B cell (primary cell): Measurements from ENCODE around the gene ECHDC3. TPM values are rescaled to one million over a fixed set of nuclear protein-coding genes. Genes with fewer than 3 reads are reported as not detected.

Source experiments
- ATAC-seq: fragments of 200-7000 bp; cut with Tn5 transposase; one replicate; pipeline ENCODE4 v1.10.0; 2021; ENCODE audit warnings: low read depth, mild to moderate bottlenecking, moderate number of reproducible peaks, moderate library complexity
- CTCF ChIA-PET: fragments of 350-600 bp; sonication (Branson Sonifier 250); formaldehyde crosslinking; loops from one replicate; lab custom pipeline; 2021; ENCODE audit warnings: antibody characterized with exemption, inconsistent platforms; lab: Charles Lee
- POLR2A ChIA-PET: fragments of 350-600 bp; sonication (Branson Sonifier 250); formaldehyde crosslinking; loops from one replicate; lab custom pipeline; 2021; ENCODE audit warnings: antibody characterized with exemption; lab: Charles Lee
- DNase-seq: peaks from one replicate; pipeline ENCODE4 v3.0.0; 2013
- H2AFZ ChIP-seq: 2 replicates; pipeline ENCODE4 v1.6.1; 2012; ENCODE audit warnings: mild to moderate bottlenecking, low read depth, low read length; ENCODE audit not compliant: insufficient read depth, poor library complexity, severe bottlenecking
- H3K27ac ChIP-seq, 2 donors: 1 replicate in 1 of 2; 2 replicates in 1 of 2; pipeline ENCODE4 v1.5.1; 2012 to 2013; ENCODE audit warnings: low read length in 2 of 2, mild to moderate bottlenecking in 2 of 2, moderate library complexity in 1 of 2
- H3K27me3 ChIP-seq, 4 experiments: fragments of 200-600 bp in 1 of 4; sonication (generic) in 1 of 4; replicated peaks in 1 of 4; 1 replicate in 2 of 4; 2 replicates in 2 of 4; pipeline versions ENCODE4 v1.6.1 to v1.7.0; 2013 to 2016; ENCODE audit warnings: low read length in 3 of 4, mild to moderate bottlenecking in 2 of 4, mixed read lengths in 1 of 4, moderate library complexity in 1 of 4; ENCODE audit not compliant: insufficient read depth in 4 of 4, control insufficient read depth in 3 of 4; ENCODE audit errors: control extremely low read depth in 1 of 4
- H3K36me3 ChIP-seq, 2 experiments: replicated peaks in 1 of 2; 1 replicate in 1 of 2; 2 replicates in 1 of 2; pipeline versions ENCODE4 v1.6.1 to v1.7.1; 2013; ENCODE audit warnings: low read length in 1 of 2; ENCODE audit not compliant: insufficient read depth in 2 of 2, control insufficient read depth in 1 of 2; ENCODE audit errors: control extremely low read depth in 1 of 2, extremely low read depth in 1 of 2
- H3K4me1 ChIP-seq, 2 donors: fragments of 200-600 bp in 1 of 2; sonication (generic) in 1 of 2; 1 replicate in 1 of 2; 2 replicates in 1 of 2; pipeline versions ENCODE4 v1.5.1 to v1.6.1; 2013 to 2017; ENCODE audit warnings: low read length in 2 of 2; ENCODE audit not compliant: control insufficient read depth in 2 of 2, insufficient read depth in 2 of 2
- H3K4me2 ChIP-seq: replicated peaks from 2 replicates; pipeline ENCODE3; 2012; ENCODE audit warnings: mild to moderate bottlenecking, low read depth, low read length; ENCODE audit not compliant: poor library complexity, severe bottlenecking
- H3K4me3 ChIP-seq, 5 experiments: fragments of 200-600 bp in 1 of 5; sonication (generic) in 1 of 5; 1 replicate in 3 of 5; 2 replicates in 2 of 5; pipeline versions ENCODE4 v1.5.1 to v1.7.0; 2011 to 2016; ENCODE audit warnings: low read length in 4 of 5, mild to moderate bottlenecking in 4 of 5, low read depth in 2 of 5, control low read depth in 1 of 5, moderate library complexity in 1 of 5; ENCODE audit not compliant: insufficient read depth in 1 of 5; ENCODE audit errors: control extremely low read depth in 1 of 5, extremely low read depth in 1 of 5
- H3K79me2 ChIP-seq: fragments of 200-600 bp; sonication (generic); one replicate; pipeline ENCODE4 v1.6.0; 2016; ENCODE audit warnings: low read length; ENCODE audit not compliant: control insufficient read depth, insufficient read depth
- H3K9ac ChIP-seq: fragments of 200-600 bp; sonication (generic); 2 replicates; pipeline ENCODE4 v1.6.1; 2017; ENCODE audit warnings: mild to moderate bottlenecking, low read length, moderate library complexity
- H3K9me3 ChIP-seq, 3 donors: one replicate each; pipeline versions ENCODE4 v1.6.1 to v1.7.1; 2013; ENCODE audit warnings: low read length in 2 of 3; ENCODE audit not compliant: control insufficient read depth in 2 of 3, insufficient read depth in 1 of 3; ENCODE audit errors: control extremely low read depth in 1 of 3
- H4K20me1 ChIP-seq: 2 replicates; pipeline ENCODE4 v1.6.0; 2012; ENCODE audit warnings: mild to moderate bottlenecking, low read length; ENCODE audit not compliant: insufficient read depth, control insufficient read depth, poor library complexity, severe bottlenecking
- H3K27ac Mint-ChIP-seq: one replicate; pipeline ENCODE4 v1.8.0; 2021; ENCODE audit warnings: mixed read lengths
- H3K27me3 Mint-ChIP-seq: one replicate; pipeline ENCODE4 v1.8.0; 2021; ENCODE audit warnings: mixed read lengths
- H3K4me1 Mint-ChIP-seq: one replicate; pipeline ENCODE4 v1.8.0; 2021; ENCODE audit warnings: mixed read lengths
- H3K4me3 Mint-ChIP-seq: one replicate; pipeline ENCODE4 v1.8.0; 2021; ENCODE audit warnings: mixed read lengths
- H3K9me3 Mint-ChIP-seq: one replicate; pipeline ENCODE4 v1.8.0; 2022; ENCODE audit warnings: mixed read lengths; ENCODE audit not compliant: insufficient read depth
- CTCF ChIP-seq: fragments of 200-600 bp; IDR thresholded peaks from one replicate; pipeline ENCODE4 v1.8.0; 2022; ENCODE audit warnings: antibody characterized with exemption, mild to moderate bottlenecking
- EZH2 ChIP-seq: IDR thresholded peaks from 2 replicates; pipeline ENCODE4 v1.6.1; 2012; ENCODE audit warnings: borderline replicate concordance, low read depth, mild to moderate bottlenecking, moderate library complexity, low read length; ENCODE audit not compliant: insufficient read depth, poor library complexity, severe bottlenecking
- WGBS: methylation state at CpG from one replicate; pipeline ENCODE4 v1.1.5; 2013; ENCODE audit warnings: missing lambda C conversion rate; ENCODE audit not compliant: insufficient coverage; 5-methylcytosine and 5-hydroxymethylcytosine counted together
- intact Hi-C: fragments of 100-400 bp; cut with micrococcal nuclease; formaldehyde crosslinking; loops from one replicate; pipeline ENCODE4 v1.10.0; 2022
- polyA plus RNA-seq: library from polyadenylated mRNA; depleted of rRNA; stranded (reverse); fragments of >200 nt; gene quantifications from 2 replicates; pipeline ENCODE4 v1.2.3, GENCODE V29; 2012
- total RNA-seq, 2 donors: library from RNA; stranded (reverse); fragments of 120-200 nt in 1 of 2; gene quantifications; 1 replicate in 1 of 2; 2 replicates in 1 of 2; pipeline versions ENCODE4 v1.2.3 to v1.2.4, GENCODE V29; 2013 to 2022

Gene ECHDC3
- total and polyA plus RNA-seq, 2 donors (not counting 1 experiment from before 2014, with no cell fraction given) = 3.9 to 9.6 TPM

DNA sequence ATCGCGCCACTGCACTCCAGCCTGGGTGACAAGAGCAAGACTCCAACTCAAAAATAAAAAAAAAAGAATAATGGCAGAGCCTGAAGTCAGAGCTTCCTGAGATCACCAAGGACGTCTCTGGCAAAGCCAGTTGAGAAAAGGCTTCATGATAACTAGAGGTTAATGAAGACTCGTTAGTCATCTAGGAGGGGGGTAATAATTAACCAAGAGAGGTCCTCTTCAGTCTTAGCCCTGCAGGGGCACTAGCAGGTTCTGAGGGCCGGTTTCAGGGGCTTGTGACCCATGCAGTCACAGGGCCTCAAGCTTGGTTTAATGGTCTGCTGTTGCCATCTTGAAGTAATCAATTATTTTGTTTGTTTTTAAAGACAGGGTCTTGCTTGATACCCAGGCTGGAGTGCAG is 52.4 kb downstream of the ECHDC3 start:
- ATAC-seq (no peak), DNase-seq (no peak)
- Histone ChIP-seq H3K4me1 (peaks cover 0 to 4% of the 10 kb centered on the region in 2 donors), H3K36me3 (no peaks in the 10 kb centered on the region), H3K27ac (no peak overlapping the region), H3K4me3 (no peak overlapping the region), H2AFZ (no peak overlapping the region), H3K27me3 (peaks cover 0 to 3% (median 0%) of the 10 kb centered on the region in 4 experiments), H3K9me3 (no peaks in the 10 kb centered on the region), H3K4me2 (no peak overlapping the region), H4K20me1 (no peaks in the 10 kb centered on the region), H3K9ac (no peak overlapping the region), H3K79me2 (no peaks in the 10 kb centered on the region)
- Mint-ChIP-seq H3K4me3 (no peak overlapping the region), H3K9me3 (no peaks in the 10 kb centered on the region), H3K27me3 (peaks cover 4% of the 10 kb centered on the region), H3K4me1 (peaks cover 3% of the 10 kb centered on the region), H3K27ac (no peak overlapping the region)
- TF ChIP-seq CTCF = no peak
- TF ChIP-seq EZH2 = no peak
- ChIA-PET CTCF (interaction anchor here (0.6 to 1.2 kb wide), 2 partner anchors 11 to 297 kb away, joined by 3 to 6 read pairs; no protein-coding TSS in a partner anchor), POLR2A (no interaction called here)
- intact Hi-C loops = no loop called here
- 93% methylated on average over 3 of the region's 5 CpGs for WGBS

DNA sequence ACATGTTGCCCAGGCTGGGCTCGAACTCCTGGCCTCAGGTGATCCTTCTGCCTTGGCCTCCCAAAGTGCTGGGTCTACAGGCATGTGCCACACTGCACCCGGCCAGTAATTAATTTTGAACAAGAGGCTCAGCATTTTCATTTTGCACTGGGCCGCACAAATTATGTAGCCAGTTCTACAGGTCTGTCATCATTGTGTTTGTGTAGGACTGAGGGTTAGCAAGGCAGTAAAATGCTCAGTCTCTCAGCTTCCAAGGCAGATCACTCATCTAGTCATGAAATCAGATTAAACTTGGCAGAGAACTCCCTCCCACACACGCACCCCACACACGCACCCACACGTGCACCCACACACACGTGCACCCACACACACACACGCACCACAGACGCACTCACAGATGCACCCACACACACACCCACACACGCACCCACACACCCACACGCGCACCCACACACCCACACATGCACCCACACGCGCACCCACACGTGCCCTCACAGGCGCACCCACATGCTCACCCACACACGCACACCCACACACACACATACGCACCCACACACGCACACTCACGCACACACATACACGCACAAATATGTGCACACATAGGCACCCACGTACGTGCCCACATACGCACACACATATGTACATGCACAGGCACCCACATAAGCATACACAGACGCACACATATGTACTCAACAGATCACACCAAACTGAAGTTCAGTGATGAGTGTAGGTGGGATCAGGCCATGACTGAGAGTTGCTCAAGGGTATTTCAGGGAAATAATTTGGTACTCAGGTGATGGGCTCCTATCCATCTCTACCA is 53.1 kb downstream of the ECHDC3 start:
- TF ChIP-seq CTCF = no peak
- TF ChIP-seq EZH2 = no peak
- H3K27ac ChIP-seq = no peak overlapping the region
- no peaks in the 10 kb centered on the region for H3K9me3 Mint-ChIP-seq
- H3K36me3 ChIP-seq = no peaks in the 10 kb centered on the region
- no peaks in the 10 kb centered on the region for H3K79me2 ChIP-seq
- no peak overlapping the region for H3K27ac Mint-ChIP-seq
- no peaks in the 10 kb centered on the region for H3K9me3 ChIP-seq
- peaks cover 3% of the 10 kb centered on the region for H3K4me1 Mint-ChIP-seq
- POLR2A ChIA-PET = no interaction called here
- no peak overlapping the region for H3K9ac ChIP-seq
- CTCF ChIA-PET = interaction anchor here (0.6 kb wide), 1 partner anchor 298 kb away, joined by 3 read pairs; no protein-coding TSS in a partner anchor
- no peak overlapping the region for H3K4me3 ChIP-seq
- H3K4me1 ChIP-seq = peaks cover 0 to 4% of the 10 kb centered on the region in 2 donors
- no peaks in the 10 kb centered on the region for H4K20me1 ChIP-seq
- no peak overlapping the region for H2AFZ ChIP-seq
- intact Hi-C loops = no loop called here
- no peak for DNase-seq
- no peak overlapping the region for H3K4me2 ChIP-seq
- H3K4me3 Mint-ChIP-seq = no peak overlapping the region
- ATAC-seq = no peak
- H3K27me3 ChIP-seq = peaks cover 0 to 3% (median 0%) of the 10 kb centered on the region in 4 experiments
- WGBS = 85% methylated on average over 21 of the region's 25 CpGs
- no peaks in the 10 kb centered on the region for H3K27me3 Mint-ChIP-seq
